ENCODE measurements around the gene GFI1. TPM values are rescaled to one million over a fixed set of nuclear protein-coding genes. Genes with fewer than 3 reads are reported as not detected.

The GFI1 gene
- total RNA-seq, 3 donors from 2014 or later: 0.80 to 1.5 (median 0.98) TPM

Other genes starting within 250 kb of the GFI1 start
- gene GLMN, start 187.9 kb downstream of the GFI1 start, total RNA-seq: 10 to 100 TPM in 2 of 3 donors, 1 to 10 TPM in 1; 8.8 to 17.0 (median 10.8) TPM
- 10 to 100 TPM in 2 of 3 donors, 1 to 10 TPM in 1; 7.8 to 14.7 (median 12.3) TPM for gene RPAP2, start 187.9 kb downstream of the GFI1 start, total RNA-seq

Data from breast epithelium (tissue), 3 donors.